ENCODE data around the gene RECK. TPM values are rescaled to one million over a fixed set of nuclear protein-coding genes. Genes with fewer than 3 reads are reported as not detected.

Gene RECK
- total RNA-seq, 4 donors from 2014 or later: 14.3 to 37.7 (median 30.7) TPM

GRCh38 chr9:36039696-36040095 is 3.0 kb downstream of the RECK start:
- Histone ChIP-seq H3K4me1 (peaks cover 0 to 4% of the 10 kb centered on the region in 2 donors), H3K36me3 (no peaks in the 10 kb centered on the region), H3K4me3 (no peak overlapping the region), H3K27me3 (no peaks in the 10 kb centered on the region), H3K27ac (no peak overlapping the region), H3K9me3 (no peaks in the 10 kb centered on the region)
- intact Hi-C loops (cut with DNase I; ENCODE audit: low total_unique reads): no loop called here
- DNase-seq: no peak
- TF ChIP-seq POLR2A (IDR thresholded peaks at IDR 0.05) (no peak), CTCF (IDR thresholded peaks at IDR 0.05) (no peak)

GRCh38 chr9:36040271-36040925 is 3.7 kb downstream of the RECK start:
- intact Hi-C loops (cut with DNase I; ENCODE audit: low total_unique reads): no loop called here
- no peaks in the 10 kb centered on the region for H3K9me3 ChIP-seq
- no peak overlapping the region for H3K4me3 ChIP-seq
- no peak overlapping the region for H3K27ac ChIP-seq
- H3K27me3 ChIP-seq: no peaks in the 10 kb centered on the region
- TF ChIP-seq CTCF (IDR thresholded peaks at IDR 0.05) (no peak), POLR2A (IDR thresholded peaks at IDR 0.05) (no peak)
- no peak for DNase-seq
- no peaks in the 10 kb centered on the region for H3K36me3 ChIP-seq
- peaks cover 0 to 4% of the 10 kb centered on the region in 2 donors for H3K4me1 ChIP-seq

- no peak overlapping the region for H3K4me3 ChIP-seq
- TF ChIP-seq CTCF (IDR thresholded peaks at IDR 0.05): no peak
- TF ChIP-seq POLR2A (IDR thresholded peaks at IDR 0.05): no peak
- no peak for DNase-seq
- no peak overlapping the region for H3K27ac ChIP-seq
- no peaks in the 10 kb centered on the region for H3K36me3 ChIP-seq
- H3K27me3 ChIP-seq: no peaks in the 10 kb centered on the region
- H3K9me3 ChIP-seq: no peaks in the 10 kb centered on the region
- intact Hi-C loops (cut with DNase I; ENCODE audit: low total_unique reads): no loop called here
- peaks cover 0 to 4% of the 10 kb centered on the region in 2 donors for H3K4me1 ChIP-seq
These were observed 4.8 kb downstream of the RECK start for GRCh38 chr9:36041506-36041905.

- peaks cover 0 to 4% of the 10 kb centered on the region in 2 donors for H3K4me1 ChIP-seq
- intact Hi-C loops (cut with DNase I; ENCODE audit: low total_unique reads): no loop called here
- H3K9me3 ChIP-seq: no peaks in the 10 kb centered on the region
- H3K36me3 ChIP-seq: no peaks in the 10 kb centered on the region
- H3K27ac ChIP-seq: no peak overlapping the region
- no peaks in the 10 kb centered on the region for H3K27me3 ChIP-seq
- H3K4me3 ChIP-seq: no peak overlapping the region
- no peak for DNase-seq
- TF ChIP-seq POLR2A (IDR thresholded peaks at IDR 0.05): no peak
- TF ChIP-seq CTCF (IDR thresholded peaks at IDR 0.05): no peak
These were observed 8.9 kb downstream of the RECK start for GRCh38 chr9:36045610-36046009.

- H3K9me3 ChIP-seq: no peaks in the 10 kb centered on the region
- no peaks in the 10 kb centered on the region for H3K4me1 ChIP-seq
- no peaks in the 10 kb centered on the region for H3K36me3 ChIP-seq
- DNase-seq: no peak
- TF ChIP-seq CTCF (IDR thresholded peaks at IDR 0.05): no peak
- TF ChIP-seq POLR2A (IDR thresholded peaks at IDR 0.05): no peak
- H3K27ac ChIP-seq: peak overlapping the region in 1 of 2 donors; percentile 22
- H3K27me3 ChIP-seq: no peaks in the 10 kb centered on the region
- intact Hi-C loops (cut with DNase I; ENCODE audit: low total_unique reads): no loop called here
- H3K4me3 ChIP-seq: no peak overlapping the region
These were observed 10.2 kb downstream of the RECK start for GRCh38 chr9:36046923-36047322.

Data from uterus (tissue), 4 donors.